Activated CD4-positive, alpha-beta T cell treated with anti-CD3 and anti-CD28 coated beads, Interleukin-2, amount 50 U/mL, for 16 hours (primary cell): ENCODE measurements around the gene SPON2.

ENCODE experiments used
- DNase-seq: peaks from one replicate; pipeline ENCODE4 v3.0.0-alpha.2; 2020

SPON2 gene

DNA sequence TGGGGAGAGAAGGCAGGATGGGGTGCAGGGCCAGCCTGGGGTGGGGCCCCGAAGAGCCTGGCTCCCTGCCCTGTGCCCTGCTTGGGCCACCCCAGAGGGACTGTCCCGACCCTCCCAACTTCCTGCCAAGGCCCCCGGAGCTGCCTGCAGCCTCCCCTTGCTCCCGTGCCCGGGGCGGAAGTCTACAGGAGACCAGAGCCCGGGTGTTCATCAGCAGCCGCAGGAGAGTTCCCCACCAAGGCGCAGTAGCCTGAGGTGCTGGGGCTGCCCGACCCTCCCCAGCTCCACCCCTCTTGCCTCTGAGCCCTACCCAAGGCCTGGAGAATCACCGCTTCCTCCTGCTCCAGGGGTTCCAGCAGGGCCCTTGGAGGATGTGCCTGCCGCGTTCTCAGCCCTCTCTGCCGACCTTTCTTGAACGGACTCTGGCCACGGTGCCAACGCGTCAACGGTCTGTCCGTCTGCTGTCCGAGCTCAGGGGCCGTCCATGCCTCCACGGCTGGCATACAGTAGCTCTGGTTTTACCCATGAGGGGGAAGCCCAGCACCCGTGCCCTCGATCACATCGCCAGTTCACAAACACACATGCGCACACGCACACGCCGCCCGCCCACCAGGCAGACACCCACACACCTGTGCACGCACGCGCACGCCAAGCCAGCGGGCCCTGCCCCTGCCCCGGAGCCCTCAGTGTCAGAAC is 36.0 kb upstream of the SPON2 start:
- DNase-seq, result no peak

GRCh38 chr4:1207603-1208265 is 35.4 kb upstream of the SPON2 start:
- no peak for DNase-seq

GRCh38 chr4:1207157-1207470 is 34.7 kb upstream of the SPON2 start:
- DNase-seq, result no peak

DNA sequence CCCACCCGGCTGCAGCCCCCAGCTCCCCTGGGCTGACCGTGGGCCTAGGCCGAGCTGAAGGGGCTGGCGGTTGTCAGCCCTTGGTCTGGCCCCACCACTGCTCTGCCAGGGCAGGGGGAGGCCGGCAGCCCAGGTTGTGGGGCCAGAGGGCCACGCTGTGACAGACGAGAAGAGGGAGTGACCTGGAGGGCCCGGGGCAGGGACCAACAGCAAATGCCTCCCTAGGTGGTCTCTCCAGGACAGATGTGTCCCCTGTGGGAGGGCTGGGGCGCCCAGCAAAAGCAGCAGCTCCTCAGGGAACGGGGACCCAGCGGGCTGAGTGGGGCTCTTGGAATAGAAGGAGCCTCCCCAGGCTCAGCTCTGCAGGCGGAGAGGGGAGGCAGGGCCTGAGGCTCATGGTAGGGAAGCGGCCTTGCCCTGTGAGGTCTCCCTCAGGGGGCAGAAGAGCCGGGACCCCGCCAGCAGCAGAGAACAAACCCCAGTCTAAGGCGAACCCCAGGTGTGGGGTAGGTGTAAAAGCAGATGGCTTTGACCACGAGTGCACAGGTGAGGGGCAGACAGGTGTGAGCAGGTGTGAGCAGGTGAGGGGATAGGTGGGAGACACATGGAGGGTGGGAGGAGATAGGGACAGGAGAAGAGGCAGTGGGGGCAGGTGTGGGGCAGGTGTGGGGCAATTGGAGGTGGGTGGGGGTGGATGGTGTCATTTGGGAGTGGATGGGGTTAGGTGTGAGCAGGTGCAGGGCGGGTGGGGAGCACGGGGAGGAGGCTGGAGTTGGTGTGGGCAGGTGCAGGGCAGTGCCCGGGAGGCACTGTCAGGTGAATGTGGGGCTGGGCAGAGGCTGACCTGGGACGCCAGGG is 34.1 kb upstream of the SPON2 start:
- no peak for DNase-seq

DNA sequence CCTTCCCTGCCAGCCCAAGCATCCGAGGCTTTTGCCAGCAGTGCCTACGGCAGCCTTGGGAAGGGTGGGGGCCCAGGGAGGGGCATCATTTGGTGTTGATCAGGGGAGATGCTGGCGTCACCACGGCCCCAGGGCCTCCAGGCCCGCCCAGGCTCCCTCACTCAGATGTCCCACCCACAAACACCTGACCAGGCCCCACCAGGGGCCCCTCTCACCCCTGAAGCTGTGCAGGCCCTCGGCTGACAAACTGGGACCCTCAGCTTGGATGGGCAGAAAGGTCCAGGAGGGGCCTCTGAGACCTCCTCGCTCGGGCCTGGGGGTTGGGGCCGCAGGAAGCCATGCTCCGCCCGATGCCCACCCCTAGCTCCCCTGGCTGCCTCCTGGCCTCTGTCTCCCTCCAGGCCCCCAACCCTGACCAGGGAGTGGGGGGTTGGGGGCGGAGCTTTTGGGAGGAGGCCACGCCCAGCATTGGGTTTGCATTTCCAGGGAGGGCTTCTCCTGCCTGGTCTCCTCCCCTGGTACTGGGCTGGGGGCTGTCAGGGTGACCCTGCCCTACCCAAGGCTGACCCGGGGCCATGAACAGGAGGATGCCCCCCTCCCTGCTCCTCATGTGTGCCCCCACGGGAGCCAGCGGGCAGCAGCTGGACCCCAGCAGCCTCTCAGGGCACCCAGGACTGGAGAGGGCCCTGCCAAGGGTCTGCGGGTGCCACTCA is 33.4 kb upstream of the SPON2 start:
- DNase-seq, result no peak

- no peak for DNase-seq
These were observed 32.6 kb upstream of the SPON2 start for GRCh38 chr4:1204828-1205585.

GRCh38 chr4:1204286-1204827 is 32.0 kb upstream of the SPON2 start:
- no peak for DNase-seq

DNA sequence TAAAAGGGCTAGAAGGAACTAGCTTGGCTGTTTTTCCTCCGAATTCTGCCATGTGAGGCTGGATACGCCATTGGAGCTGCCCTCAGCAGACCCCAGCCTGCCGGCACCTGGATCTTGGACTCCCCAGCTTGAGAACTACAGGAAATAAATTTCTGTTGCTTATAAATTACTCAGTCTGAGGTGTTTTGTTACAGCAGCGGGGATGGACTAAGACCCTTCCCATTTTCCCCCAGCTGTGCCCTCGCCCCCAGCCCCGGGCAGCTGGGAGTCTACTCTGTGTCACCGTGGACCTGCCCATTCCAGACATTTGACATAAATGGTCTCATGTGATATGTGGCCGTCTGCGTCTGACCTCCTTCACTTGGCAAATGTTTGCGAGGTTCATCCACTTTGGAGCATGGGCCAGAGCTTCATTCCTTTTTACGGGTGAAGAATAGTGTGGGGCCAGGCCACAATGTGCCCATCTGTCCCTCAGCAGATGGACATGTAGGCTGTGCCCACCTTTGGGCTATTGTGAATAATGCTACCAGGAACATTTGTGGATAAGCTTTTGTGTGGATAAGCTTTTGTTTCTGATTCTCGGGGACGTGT is 30.7 kb upstream of the SPON2 start:
- no peak for DNase-seq

- DNase-seq, result no peak
These were observed 30.2 kb upstream of the SPON2 start for GRCh38 chr4:1202526-1203011.

DNA sequence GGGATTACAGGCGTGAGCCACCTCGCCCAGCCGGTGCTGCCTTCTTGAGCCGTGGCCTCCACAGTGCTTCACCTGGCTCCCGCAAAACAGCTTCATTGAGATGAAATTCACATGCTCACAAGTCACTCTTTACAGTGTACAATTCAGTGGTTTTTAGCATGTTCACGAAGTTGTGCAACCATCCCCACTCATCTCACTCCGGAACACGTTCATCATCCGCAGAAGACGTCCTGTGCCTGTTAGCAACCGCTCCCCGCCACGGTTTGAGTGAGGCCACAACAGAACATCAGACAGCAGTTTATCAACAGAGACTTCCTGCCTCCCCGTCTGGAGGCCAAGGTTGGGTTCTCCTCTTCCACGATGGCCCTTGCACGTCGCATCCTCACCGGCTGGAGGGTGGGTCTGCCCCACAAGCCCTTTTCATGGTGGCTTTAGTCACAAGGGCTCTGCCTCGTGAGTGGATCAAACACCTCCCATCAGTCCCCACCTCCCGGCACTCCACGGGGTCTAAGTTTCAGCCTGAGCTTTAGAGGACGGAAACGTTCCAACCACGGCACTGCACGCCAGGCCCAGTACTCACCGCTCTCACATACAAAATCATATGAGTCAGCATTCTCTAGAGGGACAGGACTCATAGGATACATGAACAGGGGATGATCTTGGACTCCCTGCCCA is 29.6 kb upstream of the SPON2 start:
- DNase-seq, result peak; percentile 94

GRCh38 chr4:1200425-1201035 is 28.1 kb upstream of the SPON2 start:
- peak; percentile 35 for DNase-seq

- no peak for DNase-seq
These were observed 27.4 kb upstream of the SPON2 start for GRCh38 chr4:1199556-1200331.

DNA sequence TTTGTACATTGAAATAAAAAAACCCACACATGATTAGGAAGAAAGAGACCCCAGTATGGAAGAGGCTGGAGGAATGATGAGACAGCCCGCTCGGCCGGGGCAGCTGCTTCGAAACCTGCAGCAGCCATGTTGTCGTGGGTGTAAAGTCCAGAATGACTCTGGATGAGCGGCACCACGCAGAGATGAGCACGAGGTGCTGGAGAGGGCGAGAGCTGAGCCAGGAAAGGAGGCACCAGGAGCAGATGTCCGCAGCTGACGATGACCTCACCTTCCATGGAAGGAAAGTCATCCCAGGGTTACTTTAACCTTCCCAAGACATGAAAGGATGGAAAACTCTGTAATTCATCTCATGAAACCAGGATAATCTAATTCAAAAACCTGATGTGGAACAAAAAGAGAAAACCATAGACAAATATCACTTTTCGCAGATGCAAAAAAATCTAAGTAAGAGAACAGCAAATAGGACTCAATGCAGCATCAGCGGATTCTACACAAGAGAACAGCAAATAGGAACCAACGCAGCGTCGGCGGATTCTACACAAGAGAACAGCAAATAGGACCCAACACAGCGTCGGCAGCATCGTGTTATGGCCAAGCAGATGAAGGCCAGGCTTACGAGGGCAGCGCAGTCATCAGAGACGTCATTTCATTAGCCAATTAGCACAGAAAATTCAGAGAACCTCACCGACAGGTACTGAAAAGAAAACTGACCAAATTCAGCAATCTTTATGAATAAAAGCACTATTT is 25.9 kb upstream of the SPON2 start:
- DNase-seq, result no peak

DNA sequence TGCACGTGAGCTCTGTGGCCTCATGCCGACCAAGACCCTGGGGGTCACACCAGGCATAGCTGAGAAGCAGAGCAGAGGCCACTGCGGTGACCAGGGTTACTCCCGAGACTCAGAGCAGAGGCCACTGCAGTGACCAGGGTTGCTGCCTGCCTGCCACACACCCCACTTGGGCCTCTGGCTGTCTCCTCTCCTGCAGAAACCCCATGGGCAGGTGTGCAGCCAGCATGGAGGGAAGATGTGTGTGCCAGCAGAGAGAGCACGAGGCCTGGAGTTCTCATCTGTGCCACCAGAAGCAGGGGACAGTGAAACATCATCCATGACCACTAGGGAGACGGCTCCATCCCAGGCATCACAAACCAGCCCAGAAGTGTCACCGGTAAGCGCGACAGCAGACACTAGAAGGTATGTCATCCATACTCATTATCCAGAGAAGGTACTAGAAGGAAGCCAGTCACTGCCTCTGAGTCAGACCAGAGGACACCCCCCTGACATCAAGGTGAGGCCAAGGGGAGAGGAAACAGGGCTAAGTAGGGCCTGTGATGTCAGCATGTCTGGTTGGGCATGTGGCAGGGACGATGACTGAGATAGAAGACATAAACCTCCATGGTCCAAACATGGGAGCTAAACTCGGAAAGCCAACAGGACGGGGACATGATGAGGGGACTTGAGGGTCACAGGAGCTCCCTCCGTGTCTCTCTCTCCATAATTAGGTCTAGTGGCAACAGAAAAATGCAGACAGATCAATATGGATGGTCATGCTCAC is 24.2 kb upstream of the SPON2 start:
- no peak for DNase-seq

DNA sequence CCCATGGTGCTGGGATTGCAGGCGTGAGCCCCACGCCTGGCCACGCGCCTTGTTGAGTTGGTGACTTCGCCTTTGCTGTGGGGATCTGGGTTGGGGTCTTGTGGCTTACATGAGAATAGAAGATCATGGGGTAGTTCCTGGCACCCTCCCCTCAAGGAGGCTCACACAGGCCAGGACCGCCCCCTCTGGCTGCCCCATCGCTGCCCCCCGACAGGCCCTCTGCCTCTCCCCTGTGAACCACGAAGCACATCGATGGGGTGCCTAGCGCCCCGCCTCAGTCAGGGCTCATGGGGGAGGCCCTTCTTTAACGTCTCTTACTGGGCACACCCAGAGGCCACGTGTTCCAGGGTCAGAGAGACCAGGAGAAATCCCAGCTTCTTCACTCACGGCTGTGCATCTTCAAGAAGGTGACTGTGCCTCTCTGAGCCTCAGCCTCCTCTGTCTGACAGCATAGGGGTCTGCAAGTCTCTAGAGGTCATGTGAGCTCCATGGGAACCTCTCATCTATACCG is 23.6 kb upstream of the SPON2 start:
- DNase-seq, result no peak

- DNase-seq, result no peak
These were observed 22.8 kb upstream of the SPON2 start for GRCh38 chr4:1195109-1195671.

- DNase-seq, result no peak
These were observed 21.9 kb upstream of the SPON2 start for GRCh38 chr4:1194010-1194900.
